Measurements from ENCODE around the gene BCL7C. TPM values are rescaled to one million over a fixed set of nuclear protein-coding genes. Genes with fewer than 3 reads are reported as not detected.

BCL7C gene
- total and polyA plus RNA-seq, 2 of the 13 experiments (the other 11 are each of a cell fraction or from before 2014, with no cell fraction given): 17.7 to 33.8 TPM

GRCh38 chr16:30941600-30942425 lies 47.9 kb upstream of the BCL7C start (continued):
- TF ChIP-seq MLXIP (CRISPR knock-in tag; IDR thresholded peaks at IDR 0.05; ENCODE audit: borderline replicate concordance): no peak
- no peak for TF ChIP-seq ZNF547 (CRISPR knock-in tag; IDR thresholded peaks at IDR 0.05)
- no peak for TF ChIP-seq CREM (IDR thresholded peaks at IDR 0.05)
- no peak for TF ChIP-seq CREM (CRISPR knock-in tag; IDR thresholded peaks at IDR 0.05)
- no peak; the same call in 1 of the 2 replicates for TF ChIP-seq HDAC2 (CRISPR knock-in tag; IDR thresholded peaks at IDR 0.05)
- no peak for TF ChIP-seq E2F2 (CRISPR knock-in tag; IDR thresholded peaks at IDR 0.05; ENCODE audit: borderline replicate concordance)
- TF ChIP-seq IRX3 (CRISPR knock-in tag; IDR thresholded peaks at IDR 0.05; ENCODE audit: borderline replicate concordance, low read depth): no peak
- TF ChIP-seq KDM6A (CRISPR knock-in tag; IDR thresholded peaks at IDR 0.05; ENCODE audit: low read depth): no peak
- TF ChIP-seq PHB2 (IDR thresholded peaks at IDR 0.05; ENCODE audit: partially characterized antibody): no peak
- TF ChIP-seq NR2F1 (CRISPR knock-in tag; IDR thresholded peaks at IDR 0.05): no peak
- TF ChIP-seq PBX2 (CRISPR knock-in tag; IDR thresholded peaks at IDR 0.05): no peak
- TF ChIP-seq ATF7 (IDR thresholded peaks at IDR 0.05): no peak
- TF ChIP-seq ATF7 (CRISPR knock-in tag; IDR thresholded peaks at IDR 0.05): no peak
- TF ChIP-seq SMAD3 (CRISPR knock-in tag; IDR thresholded peaks at IDR 0.05): peak; percentile 35; the same call in 1 of the 2 replicates
- TF ChIP-seq ZFX (CRISPR knock-in tag; IDR thresholded peaks at IDR 0.05; ENCODE audit: low read depth): peak; percentile 54; the same call in 1 of the 2 replicates
- no peak for TF ChIP-seq TAF15 (IDR thresholded peaks at IDR 0.05; ENCODE audit: low read depth, low read length, poor library complexity, severe bottlenecking)
- TF ChIP-seq ZNF788 (CRISPR knock-in tag; IDR thresholded peaks at IDR 0.05; ENCODE audit: borderline replicate concordance): peak; percentile 64; the same call in 1 of the 2 replicates
- no peak for TF ChIP-seq MTA3 (CRISPR knock-in tag; IDR thresholded peaks at IDR 0.05)
- TF ChIP-seq ELF3 (CRISPR knock-in tag; IDR thresholded peaks at IDR 0.05): no peak; the same call in 1 of the 2 replicates
- TF ChIP-seq DDIT3 (CRISPR knock-in tag; IDR thresholded peaks at IDR 0.05): no peak
- TF ChIP-seq ZNF10 (CRISPR knock-in tag; IDR thresholded peaks at IDR 0.05; ENCODE audit: borderline replicate concordance, low read depth): no peak
- TF ChIP-seq SRSF4 (IDR thresholded peaks at IDR 0.05; ENCODE audit: low read depth, low read length, poor library complexity, severe bottlenecking): no peak
- TF ChIP-seq ZNF557 (CRISPR knock-in tag; IDR thresholded peaks at IDR 0.05): no peak
- TF ChIP-seq ZBTB44 (CRISPR knock-in tag; IDR thresholded peaks at IDR 0.05): no peak

Measured in HepG2 (cell line).